NCI-H774 (cell line): ENCODE measurements around the gene LCE2D.

ENCODE experiments used
- DNase-seq: peaks from one replicate; lab custom pipeline; 2025; lab: John Stamatoyannopoulos, UW

The LCE2D gene

GRCh38 chr1:152697701-152698600, 34.8 kb downstream of the LCE2D start, which contains the start of gene LCE2A:
LCE2A (plus strand) TSS chr1:152698345; CDS start chr1:152698902, 557 bp downstream.
- DNase-seq, result no peak

GRCh38 chr1:152699746-152700145, 36.6 kb downstream of the LCE2D start:
- DNase-seq, result no peak

- no peak for DNase-seq
Measured at GRCh38 chr1:152707860-152708259, 44.7 kb downstream of the LCE2D start, which contains the start of gene LCE4A. LCE4A (plus strand) TSS chr1:152708160; CDS start chr1:152709076, 916 bp downstream.
